DMS153 treated with DMSO at 0.1 percent for 48 hours (cell line): Measurements from ENCODE around the gene CD40.

Experiments used
- DNase-seq: peaks from one replicate; lab custom pipeline; 2025; ENCODE audit not compliant: unreplicated experiment; lab: John Stamatoyannopoulos, UW

Gene CD40

GRCh38 chr20:46169245-46170171, 51.4 kb downstream of the CD40 start:
- DNase-seq: no peak

GRCh38 chr20:46171476-46171875, 53.4 kb downstream of the CD40 start:
- DNase-seq: no peak

GRCh38 chr20:46171909-46172308, 53.8 kb downstream of the CD40 start:
- no peak for DNase-seq

GRCh38 chr20:46172455-46172854, 54.3 kb downstream of the CD40 start:
- DNase-seq: no peak

GRCh38 chr20:46172961-46173536, 54.9 kb downstream of the CD40 start:
- DNase-seq: no peak

GRCh38 chr20:46173652-46174468, 55.7 kb downstream of the CD40 start:
- no peak for DNase-seq

- peak; percentile 51 for DNase-seq
Measured at GRCh38 chr20:46174469-46175126, 56.5 kb downstream of the CD40 start.

- no peak for DNase-seq
Measured at GRCh38 chr20:46175127-46175494, 57.0 kb downstream of the CD40 start.

- no peak for DNase-seq
Measured at GRCh38 chr20:46176739-46177378, 58.7 kb downstream of the CD40 start.

GRCh38 chr20:46177768-46178167, 59.7 kb downstream of the CD40 start:
- no peak for DNase-seq

GRCh38 chr20:46178891-46179290, 60.8 kb downstream of the CD40 start:
- no peak for DNase-seq
